ENCODE data around the gene OR52A5. TPM values are rescaled to one million over a fixed set of nuclear protein-coding genes. Genes with fewer than 3 reads are reported as not detected.
"Not testable (repeated sequence)": the region's sequence is repeated elsewhere in the genome, so short reads cannot be mapped to it uniquely, and the experiment has no call there.

OR52A5 gene
- total and polyA plus RNA-seq, 9 donors, result not detected

DNA sequence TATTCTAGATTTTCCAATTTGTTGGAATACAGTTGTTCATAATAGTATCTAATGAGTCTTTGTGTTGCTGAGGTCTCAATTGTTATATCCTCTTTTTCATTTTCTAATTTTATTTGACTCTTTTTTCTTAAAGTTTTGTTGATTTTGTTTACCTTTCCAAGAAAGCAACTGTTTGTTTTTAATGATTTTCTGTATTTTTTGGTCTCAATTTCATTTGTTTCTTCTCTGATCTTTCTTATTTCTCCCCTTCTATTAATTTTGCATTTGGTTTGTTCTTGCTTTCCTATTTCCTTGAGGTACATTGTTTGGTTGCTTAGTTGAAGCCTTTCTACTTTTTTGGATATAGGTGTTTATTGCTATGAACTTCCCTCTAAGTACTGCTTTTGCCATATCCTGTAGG, 21.6 kb upstream of the OR52A5 start:
- H3K27ac ChIP-seq, result no peak overlapping the region
- no peaks in the 10 kb centered on the region for H3K4me1 ChIP-seq (ENCODE audit: insufficient read depth)
- no peak overlapping the region for H3K4me3 ChIP-seq
- no peaks in the 10 kb centered on the region for H3K36me3 ChIP-seq
- TF ChIP-seq EP300 (IDR thresholded peaks at IDR 0.05) (no peak), POLR2A (IDR thresholded peaks at IDR 0.05) (no peak)
- TF ChIP-seq, protein P1, sequence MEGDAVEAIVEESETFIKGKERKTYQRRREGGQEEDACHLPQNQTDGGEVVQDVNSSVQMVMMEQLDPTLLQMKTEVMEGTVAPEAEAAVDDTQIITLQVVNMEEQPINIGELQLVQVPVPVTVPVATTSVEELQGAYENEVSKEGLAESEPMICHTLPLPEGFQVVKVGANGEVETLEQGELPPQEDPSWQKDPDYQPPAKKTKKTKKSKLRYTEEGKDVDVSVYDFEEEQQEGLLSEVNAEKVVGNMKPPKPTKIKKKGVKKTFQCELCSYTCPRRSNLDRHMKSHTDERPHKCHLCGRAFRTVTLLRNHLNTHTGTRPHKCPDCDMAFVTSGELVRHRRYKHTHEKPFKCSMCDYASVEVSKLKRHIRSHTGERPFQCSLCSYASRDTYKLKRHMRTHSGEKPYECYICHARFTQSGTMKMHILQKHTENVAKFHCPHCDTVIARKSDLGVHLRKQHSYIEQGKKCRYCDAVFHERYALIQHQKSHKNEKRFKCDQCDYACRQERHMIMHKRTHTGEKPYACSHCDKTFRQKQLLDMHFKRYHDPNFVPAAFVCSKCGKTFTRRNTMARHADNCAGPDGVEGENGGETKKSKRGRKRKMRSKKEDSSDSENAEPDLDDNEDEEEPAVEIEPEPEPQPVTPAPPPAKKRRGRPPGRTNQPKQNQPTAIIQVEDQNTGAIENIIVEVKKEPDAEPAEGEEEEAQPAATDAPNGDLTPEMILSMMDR (IDR thresholded peaks at IDR 0.05), result no peak
- no peaks in the 10 kb centered on the region for H3K27me3 ChIP-seq
- no peak for DNase-seq
- no peaks in the 10 kb centered on the region for H3K9me3 ChIP-seq
- intact Hi-C loops (cut with DNase I), result no loop called here

DNA sequence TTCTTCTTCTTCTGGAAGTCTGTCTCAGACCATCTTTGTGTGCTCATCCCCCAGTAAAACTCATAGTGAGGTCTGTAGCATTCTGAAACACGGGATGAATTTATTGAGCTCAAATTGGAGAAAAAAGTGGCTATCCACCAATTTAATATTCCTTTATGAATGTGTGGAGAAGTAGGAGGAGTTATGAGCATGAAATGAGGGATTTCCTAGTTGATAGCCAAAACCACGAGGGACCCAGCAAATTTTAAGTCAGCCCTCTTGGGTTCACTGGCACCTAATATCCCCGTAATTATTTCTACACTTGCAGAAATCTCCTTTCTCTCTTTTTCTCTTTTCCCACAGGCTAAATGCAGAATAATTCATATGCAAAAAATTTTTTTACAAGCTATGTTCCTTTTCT, 16.5 kb upstream of the OR52A5 start, which contains the start of gene OR52A1:
Gene OR52A1 (minus strand): TSS at position 101 of the 400 bp plus-strand sequence. CDS start 2,388 bp downstream, outside the sequence.
- no peaks in the 10 kb centered on the region for H3K4me1 ChIP-seq (ENCODE audit: insufficient read depth)
- no peak within 1 kb of the TSS for H3K27ac ChIP-seq
- intact Hi-C loops (cut with DNase I), result no loop called here
- no peak for DNase-seq
- WGBS, 3 donors, result 65 to 75% (median 71%) methylated on average over 3 of the region's 3 CpGs
- no peaks in the 10 kb centered on the region for H3K36me3 ChIP-seq
- H3K27me3 ChIP-seq, result no peaks in the 10 kb centered on the region
- no peak within 1 kb of the TSS for H3K4me3 ChIP-seq
- H3K9me3 ChIP-seq, result no peaks in the 10 kb centered on the region
- TF ChIP-seq POLR2A (IDR thresholded peaks at IDR 0.05) (no peak), EP300 (IDR thresholded peaks at IDR 0.05) (no peak)
- TF ChIP-seq, protein P1 (IDR thresholded peaks at IDR 0.05), result no peak

DNA sequence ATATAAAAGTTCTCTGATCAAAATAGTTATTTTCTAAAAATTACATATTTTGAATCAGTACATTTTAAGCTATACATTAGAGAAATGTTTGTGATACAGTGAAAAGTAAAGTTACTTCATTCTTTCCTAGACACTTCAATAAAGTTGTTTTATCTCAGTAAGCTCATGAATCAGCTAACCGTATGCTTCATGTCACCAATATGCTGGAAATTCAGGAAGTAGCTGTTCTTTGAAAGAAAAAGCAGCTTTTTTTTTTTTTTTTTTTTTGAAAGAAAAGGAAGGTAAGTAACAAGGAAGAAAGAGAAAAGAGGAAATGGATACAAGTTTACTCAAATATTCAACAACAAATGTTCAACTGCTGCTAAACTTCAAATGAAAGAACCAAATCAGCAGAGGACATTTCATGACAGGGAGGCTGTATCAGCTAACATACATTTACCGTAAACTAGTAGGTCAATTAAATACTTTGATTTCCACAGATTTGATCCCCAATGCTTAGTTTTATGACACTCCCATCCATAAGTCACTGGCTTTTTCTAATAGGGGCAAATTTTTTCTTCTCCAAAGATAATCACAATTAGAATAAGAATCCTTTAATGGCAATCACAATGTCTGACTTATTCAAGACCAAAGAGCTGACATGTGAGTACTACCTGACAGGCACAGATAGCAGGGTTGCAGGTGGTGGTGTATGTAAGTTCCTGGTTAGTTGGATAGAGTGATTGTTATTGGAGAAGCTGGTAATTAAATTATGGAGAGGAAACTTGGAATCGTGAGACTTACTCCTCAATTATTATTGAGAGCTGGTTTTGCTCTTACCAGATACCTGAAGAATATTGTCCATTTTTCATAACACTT, 15.6 kb upstream of the OR52A5 start:
- Histone ChIP-seq H3K9me3 (no peaks in the 10 kb centered on the region), H3K36me3 (no peaks in the 10 kb centered on the region), H3K27me3 (no peaks in the 10 kb centered on the region), H3K4me3 (no peak overlapping the region), H3K4me1 (ENCODE audit: insufficient read depth) (no peaks in the 10 kb centered on the region), H3K27ac (no peak overlapping the region)
- 48 to 57% (median 56%) methylated on average over 3 of the region's 3 CpGs for WGBS, 3 donors
- TF ChIP-seq POLR2A (IDR thresholded peaks at IDR 0.05), result no peak
- TF ChIP-seq EP300 (IDR thresholded peaks at IDR 0.05), result no peak
- TF ChIP-seq, protein P1 (IDR thresholded peaks at IDR 0.05), result no peak
- DNase-seq, result no peak
- intact Hi-C loops (cut with DNase I), result no loop called here

DNA sequence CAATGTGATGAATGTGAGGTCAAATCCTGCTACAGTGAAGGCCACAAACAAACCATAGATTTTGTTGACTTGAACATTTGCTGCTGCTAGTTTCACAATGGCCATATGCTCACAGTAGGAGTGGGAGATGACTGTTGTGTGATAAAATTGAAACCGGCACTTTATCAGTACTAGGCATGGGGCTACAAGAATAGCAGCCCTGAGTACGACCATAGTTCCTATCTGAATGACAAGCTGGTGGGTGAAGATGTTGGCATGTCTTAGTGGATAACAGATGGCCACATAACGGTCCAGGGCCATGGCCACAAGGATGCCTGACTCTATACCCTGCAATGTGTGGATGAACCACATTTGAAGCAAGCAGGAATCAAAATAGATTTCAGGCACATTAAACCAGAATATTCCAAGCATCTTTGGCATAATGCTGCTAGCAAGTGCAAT, 13.6 kb upstream of the OR52A5 start:
- Histone ChIP-seq H3K36me3 (no peaks in the 10 kb centered on the region), H3K27me3 (no peaks in the 10 kb centered on the region), H3K27ac (no peak overlapping the region), H3K4me3 (no peak overlapping the region), H3K4me1 (ENCODE audit: insufficient read depth) (no peaks in the 10 kb centered on the region), H3K9me3 (no peaks in the 10 kb centered on the region)
- TF ChIP-seq EP300 (IDR thresholded peaks at IDR 0.05) (no peak), POLR2A (IDR thresholded peaks at IDR 0.05) (no peak)
- TF ChIP-seq, protein P1 (IDR thresholded peaks at IDR 0.05), result no peak
- WGBS, 3 donors, result 42 to 74% (median 51%) methylated on average over 3 of the region's 3 CpGs
- intact Hi-C loops (cut with DNase I), result no loop called here
- DNase-seq, result no peak

DNA sequence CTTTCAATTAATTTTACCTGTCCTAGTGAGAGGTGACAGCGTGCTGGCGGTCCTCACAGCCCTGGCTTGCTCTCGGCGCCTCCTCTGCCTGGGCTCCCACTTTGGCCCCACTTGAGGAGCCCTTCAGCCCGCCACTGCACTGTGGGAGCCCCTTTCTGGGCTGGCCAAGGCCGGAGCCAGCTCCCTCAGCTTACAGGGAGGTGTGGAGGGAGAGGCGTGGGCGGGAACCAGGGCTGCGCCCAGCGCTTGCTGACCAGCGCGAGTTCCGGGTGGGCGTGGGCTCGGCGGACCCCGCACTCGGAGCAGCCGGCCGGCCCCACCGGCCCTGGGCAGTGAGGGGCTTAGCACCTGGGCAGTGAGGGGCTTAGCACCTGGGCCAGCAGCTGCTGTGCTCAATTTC, 6.0 kb upstream of the OR52A5 start:
- H3K36me3 ChIP-seq; H3K27me3 ChIP-seq; DNase-seq; intact Hi-C loops (cut with DNase I); H3K9me3 ChIP-seq; H3K4me3 ChIP-seq; H3K27ac ChIP-seq; H3K4me1 ChIP-seq (ENCODE audit: insufficient read depth): not testable (repeated sequence)
- WGBS, 3 donors, result 92 to 94% (median 94%) methylated on average over 21 of the region's 21 CpGs
